HG02623 (cell line): Measurements from ENCODE around the gene ZBTB16.
A peak's percentile ranks its signal among the peaks of the same experiment; 100 is the strongest.

Source experiments
- ATAC-seq: cut with Tn5 transposase; IDR thresholded peaks from one replicate; pipeline ENCODE4 v1.9.1; 2021; ENCODE audit warnings: moderate library complexity; ENCODE audit not compliant: unreplicated experiment

Gene ZBTB16

GRCh38 chr11:114151631-114152030 lies 92.1 kb downstream of the ZBTB16 start:
- no peak for ATAC-seq

- ATAC-seq: no peak
These were observed 92.7 kb downstream of the ZBTB16 start for GRCh38 chr11:114152162-114152561.

GRCh38 chr11:114152785-114153184 lies 93.3 kb downstream of the ZBTB16 start:
- ATAC-seq: no peak

GRCh38 chr11:114153224-114153623 lies 93.7 kb downstream of the ZBTB16 start:
- no peak for ATAC-seq

DNA sequence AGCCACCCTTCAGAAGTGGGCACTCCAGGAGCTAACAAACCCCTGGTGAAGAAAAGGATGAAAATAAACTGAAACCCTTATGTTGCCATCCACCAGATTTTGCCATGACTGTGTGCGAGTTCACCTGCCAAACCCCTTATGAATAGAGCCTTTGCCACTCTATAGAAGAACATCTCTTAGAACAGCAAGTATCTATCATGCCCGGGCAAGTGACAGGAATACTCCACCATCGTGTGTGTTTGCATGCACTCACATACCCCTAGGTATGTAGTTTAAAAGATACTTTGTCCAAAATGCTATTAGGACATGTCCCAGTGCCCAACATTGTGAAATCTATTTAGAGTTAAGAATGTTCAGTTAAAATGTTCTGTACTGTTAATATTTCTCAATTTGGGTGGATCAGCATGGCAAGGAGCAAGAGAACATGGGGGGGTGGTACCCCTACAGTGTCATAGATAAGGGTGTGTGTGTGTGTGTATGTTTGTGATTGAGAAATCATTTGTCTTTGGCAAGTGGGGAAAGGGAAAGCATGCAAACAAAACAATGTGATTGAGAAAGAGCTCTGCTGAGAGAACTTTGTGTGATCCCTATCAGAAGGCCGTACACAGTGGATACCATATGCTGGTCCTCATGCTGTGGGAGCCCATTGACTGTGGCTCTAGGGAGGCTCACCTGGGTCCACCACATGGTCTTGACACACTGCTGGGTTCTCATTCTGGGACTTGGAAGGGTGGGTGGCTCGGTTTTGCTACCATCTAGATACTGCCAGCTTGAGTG lies 94.9 kb downstream of the ZBTB16 start:
- ATAC-seq: no peak

GRCh38 chr11:114155116-114155515 lies 95.6 kb downstream of the ZBTB16 start:
- no peak for ATAC-seq

DNA sequence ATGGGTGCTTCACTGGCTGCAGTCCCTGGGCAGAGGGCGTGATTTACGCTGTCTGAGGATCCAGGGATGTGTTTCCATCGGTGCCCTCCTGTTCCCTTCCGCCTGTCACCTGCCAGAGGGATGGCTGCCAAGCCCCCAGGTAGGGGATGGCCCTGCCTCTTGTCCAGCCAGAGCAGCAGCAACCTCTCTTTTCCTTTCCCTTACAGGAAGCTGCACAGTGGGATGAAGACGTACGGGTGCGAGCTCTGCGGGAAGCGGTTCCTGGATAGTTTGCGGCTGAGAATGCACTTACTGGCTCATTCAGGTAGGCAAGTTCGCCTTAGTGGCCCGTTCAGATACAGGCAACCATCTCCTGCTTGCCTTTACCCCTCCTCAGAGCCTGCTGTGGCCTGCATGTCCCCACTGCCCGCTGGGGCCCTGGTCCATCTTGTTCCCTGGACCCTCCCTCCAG lies 96.6 kb downstream of the ZBTB16 start:
- no peak for ATAC-seq

DNA sequence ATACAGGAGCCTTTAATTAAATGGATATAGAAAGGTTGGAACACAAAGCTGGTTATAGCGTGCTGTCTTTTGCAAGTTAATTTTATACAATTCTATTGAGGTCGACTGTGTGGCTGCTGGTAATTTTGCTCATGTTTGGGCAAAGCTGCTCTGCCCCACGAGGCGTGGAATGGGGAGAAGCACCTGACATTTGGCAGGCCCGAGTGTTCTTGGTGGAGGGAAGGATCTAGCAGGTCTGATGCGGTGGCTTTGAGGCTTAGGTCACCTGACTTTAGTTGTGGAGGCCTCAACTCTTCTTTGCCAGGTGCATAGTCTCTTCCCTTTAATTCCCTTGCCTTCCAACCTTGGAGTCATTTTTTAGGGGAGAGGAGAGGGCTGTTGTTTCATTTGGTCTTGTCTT lies 97.3 kb downstream of the ZBTB16 start:
- ATAC-seq: no peak

- ATAC-seq: no peak
These were observed 98.1 kb downstream of the ZBTB16 start for GRCh38 chr11:114157476-114158050.

DNA sequence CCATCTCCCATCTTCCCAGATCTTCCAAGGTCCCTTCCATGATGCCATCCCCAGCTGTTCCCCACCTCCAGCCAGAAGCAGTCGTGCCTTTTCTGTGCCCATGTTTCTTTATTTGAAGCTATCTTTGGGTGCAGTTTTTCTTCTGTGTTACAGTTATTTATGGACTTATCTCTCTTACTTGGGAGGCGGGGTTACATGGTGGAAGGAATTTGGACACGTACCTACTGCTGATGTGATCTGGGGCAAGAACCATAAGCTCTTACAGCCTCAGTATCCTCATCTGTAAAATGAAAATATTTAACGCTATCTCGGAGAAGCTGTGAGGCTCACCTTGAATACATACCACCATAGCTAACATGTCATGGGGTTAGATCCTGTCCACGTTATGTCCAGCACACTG lies 98.9 kb downstream of the ZBTB16 start:
- no peak for ATAC-seq

DNA sequence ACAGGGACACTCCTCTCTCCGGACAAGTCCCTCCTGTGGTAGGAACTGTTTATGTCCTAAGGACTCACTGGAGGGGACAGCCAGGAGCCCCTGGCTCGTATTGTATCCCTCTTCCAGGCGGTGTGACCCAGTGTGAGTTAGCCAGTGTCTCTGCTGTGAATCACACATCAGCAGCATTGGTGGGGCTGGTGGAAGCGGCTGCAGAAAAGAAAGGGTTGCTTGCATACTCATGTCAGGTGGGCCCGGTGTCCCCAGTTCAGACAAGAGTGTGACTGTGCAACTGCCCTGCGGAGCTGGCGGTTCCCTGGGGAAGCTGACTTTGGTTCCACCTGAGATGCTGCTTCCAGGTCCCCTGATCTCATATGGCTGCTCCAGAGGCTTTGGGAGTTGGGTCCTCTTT lies 99.4 kb downstream of the ZBTB16 start:
- no peak for ATAC-seq

GRCh38 chr11:114159320-114159719 lies 99.8 kb downstream of the ZBTB16 start:
- no peak for ATAC-seq

DNA sequence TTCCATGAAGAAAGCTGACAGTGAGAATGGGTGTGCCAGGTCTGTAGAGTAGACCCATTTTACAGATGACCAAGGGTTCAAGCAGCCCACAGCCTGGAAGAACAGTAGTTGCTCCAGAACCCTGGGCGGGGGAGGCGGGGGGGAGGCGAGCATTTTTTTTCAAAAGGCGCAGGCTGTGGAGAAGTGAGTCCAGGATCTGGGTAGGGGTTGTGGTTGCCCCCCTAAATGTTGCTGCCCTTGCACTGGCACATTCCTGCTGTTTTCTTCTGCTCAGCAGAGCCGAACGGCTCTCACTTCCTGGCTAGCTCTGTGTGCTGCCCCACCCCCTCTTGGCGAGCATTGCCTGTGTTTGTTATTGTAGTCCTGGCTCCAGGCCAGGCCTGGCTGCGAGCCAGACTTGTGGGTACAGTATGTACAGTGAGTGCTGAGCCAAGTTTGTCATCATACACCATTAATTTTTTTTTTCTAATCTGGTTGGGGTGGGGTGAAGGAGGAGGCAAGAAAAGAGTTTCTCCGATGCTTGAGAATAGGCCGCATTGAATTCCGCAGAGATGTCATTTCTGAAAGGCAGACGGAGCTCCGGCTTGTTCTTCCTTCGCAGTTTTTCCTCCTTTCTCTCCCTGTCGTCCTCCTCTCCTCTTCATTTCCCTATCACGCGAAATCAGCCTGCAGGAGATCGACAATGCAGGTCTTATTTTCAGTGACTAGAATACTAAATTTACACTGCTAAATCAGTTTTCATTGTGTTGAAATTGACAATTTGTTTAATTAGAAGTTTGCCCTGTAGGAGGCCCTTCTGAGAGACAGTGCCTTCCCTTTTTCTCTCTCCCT lies 100.5 kb downstream of the ZBTB16 start:
- peak; percentile 62 for ATAC-seq

- no peak for ATAC-seq
These were observed 101.4 kb downstream of the ZBTB16 start for GRCh38 chr11:114160894-114161293.

DNA sequence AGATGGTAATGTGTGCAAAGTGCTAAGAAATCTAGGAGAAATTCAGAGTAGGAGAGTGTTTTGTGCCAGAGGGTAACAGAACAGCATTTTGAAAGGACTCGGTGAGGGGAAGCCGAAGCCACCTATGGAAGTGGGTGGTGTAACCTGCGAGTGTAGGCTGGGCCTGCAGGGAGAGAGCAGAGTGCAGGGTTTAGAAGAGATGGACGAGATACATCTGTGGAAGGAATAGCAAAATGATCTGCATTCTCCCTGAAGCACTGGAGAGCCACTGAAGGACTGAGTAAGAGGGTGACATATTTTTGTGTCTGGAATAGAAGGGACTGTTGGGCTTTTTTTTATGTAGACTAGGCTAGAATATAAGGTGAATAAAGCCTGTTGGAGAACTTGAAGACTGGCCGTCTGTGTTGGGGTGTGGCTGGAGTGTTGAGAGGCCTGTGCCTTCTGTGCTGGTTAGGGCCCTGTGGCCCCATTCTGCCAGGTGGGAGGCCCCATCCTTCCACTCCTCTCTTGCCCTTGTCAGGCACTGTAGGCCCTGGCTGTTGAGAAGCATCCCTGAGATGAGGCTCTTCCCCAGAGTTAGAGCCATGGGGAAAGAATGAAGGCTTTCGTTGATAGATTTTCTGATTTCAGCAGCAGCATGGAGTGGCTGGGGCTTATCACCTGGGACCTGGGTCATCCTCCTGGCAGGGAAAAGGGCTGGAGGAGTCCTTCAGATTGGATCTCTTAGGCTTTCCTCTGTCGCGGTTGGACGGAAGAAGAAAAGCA lies 102.2 kb downstream of the ZBTB16 start:
- ATAC-seq: no peak

- no peak for ATAC-seq
These were observed 103.2 kb downstream of the ZBTB16 start for GRCh38 chr11:114162719-114163123.

DNA sequence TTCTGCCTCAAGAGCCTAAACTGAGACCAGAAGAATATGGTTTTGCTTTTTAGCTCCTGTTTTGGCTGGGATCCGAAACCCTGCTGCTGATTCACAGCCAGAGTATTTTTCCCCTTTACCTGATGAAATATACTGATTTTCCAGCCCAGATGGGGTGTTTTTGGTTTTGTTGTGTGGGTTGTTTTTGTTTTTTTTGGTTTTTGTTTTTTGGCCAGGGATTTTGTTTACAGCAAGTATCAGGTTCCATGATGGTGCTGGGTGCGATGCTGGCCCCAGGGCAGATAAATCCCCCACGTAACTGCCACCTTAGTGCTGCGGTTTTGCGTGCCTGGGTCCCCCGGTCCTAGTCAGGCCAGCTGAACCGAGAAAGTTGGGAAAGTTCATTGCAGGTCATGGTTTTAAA lies 103.7 kb downstream of the ZBTB16 start:
- no peak for ATAC-seq

DNA sequence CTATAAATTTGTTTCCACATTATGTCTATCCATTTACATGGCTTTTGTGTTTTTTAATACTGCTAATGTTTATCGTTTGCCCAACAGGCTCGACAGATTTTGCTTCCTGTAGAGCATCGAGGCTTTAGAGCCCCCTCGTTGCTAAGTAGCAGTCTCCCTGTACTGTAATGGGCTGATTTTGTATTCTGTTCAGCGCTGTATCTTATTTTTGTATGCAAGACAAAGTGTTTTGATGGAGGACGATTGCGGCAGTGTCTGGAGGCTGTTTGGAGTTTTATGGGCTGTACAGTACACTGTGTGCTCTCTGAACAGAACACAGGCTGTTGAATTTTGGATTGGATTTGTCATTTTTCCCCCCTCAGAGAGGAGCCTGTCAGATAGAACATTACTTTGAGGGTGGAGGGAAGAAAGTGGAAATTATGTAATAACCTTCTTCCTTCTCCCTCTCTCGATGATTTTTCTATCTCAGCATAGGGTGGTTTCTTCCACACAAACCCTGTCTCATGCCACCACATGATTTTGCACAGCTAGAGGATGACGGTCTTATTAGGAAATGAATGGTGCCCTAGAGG lies 104.4 kb downstream of the ZBTB16 start:
- no peak for ATAC-seq

GRCh38 chr11:114164546-114164945 lies 105.0 kb downstream of the ZBTB16 start:
- no peak for ATAC-seq

DNA sequence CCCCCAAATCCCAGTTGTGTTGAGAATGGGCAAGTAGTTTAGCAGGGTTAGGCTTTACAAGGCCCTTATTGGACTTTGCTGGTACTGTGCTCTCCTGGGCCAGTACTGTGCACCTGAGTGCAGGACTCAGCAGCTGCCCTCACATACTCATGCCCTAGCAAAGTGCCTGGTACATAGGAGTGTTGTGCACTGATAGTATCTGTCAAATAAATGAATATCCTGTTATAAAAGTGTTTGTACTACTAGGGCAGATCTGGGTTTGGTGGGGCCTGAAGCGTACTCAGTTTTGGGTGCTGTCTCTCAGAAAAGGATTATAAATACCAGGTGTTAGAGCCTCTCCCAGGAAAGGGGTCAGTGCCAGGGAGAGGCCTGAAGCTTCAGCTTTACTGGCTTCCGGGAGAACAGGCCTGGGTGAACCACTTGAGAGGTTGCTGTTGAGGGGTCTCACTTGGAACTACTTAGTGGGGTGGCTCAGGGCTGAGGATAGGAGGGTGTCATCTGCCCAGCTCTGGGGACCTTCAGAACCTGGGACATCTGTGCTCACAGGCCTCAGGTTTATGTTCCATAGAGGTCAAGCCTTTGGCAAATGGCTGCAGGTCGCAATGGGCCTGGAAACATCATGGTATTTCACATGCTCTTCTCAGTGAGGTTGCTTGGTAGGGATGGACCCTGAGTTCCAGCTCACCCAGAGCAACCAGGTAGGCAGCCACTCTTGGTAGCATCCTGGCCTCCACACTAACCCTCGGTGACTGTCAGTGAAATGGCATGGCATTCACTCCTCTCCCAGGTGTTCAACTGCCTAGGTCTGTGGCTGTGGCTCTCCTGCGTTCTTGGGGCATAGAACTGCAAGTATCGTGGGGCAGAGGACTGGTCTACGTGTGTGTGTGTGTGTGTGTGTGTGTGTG lies 106.1 kb downstream of the ZBTB16 start:
- no peak for ATAC-seq
